Keratinocyte (primary cell): ENCODE results near the gene SMG7. TPM values are rescaled to one million over a fixed set of nuclear protein-coding genes. Genes with fewer than 3 reads are reported as not detected.

Source experiments
- DNase-seq: peaks from one replicate; pipeline ENCODE4 v3.0.0-alpha.2; 2011; ENCODE audit warnings: low read depth, missing footprints, low spot score
- FAIRE-seq: peaks from 2 replicates; lab custom pipeline; 2011; peaks lifted over from hg19 to GRCh38; lab: Jason Lieb, UNC
- H2AFZ ChIP-seq: 2 replicates; pipeline ENCODE4 v1.6.0; 2012; ENCODE audit warnings: low read length, control low read depth, inconsistent platforms; ENCODE audit not compliant: control insufficient read depth
- H3K27ac ChIP-seq: 2 replicates; pipeline ENCODE4 v1.5.1; 2011; ENCODE audit warnings: low read length; ENCODE audit not compliant: control insufficient read depth, insufficient read depth
- H3K27me3 ChIP-seq: 3 replicates; pipeline ENCODE4 v1.6.0; 2011; ENCODE audit warnings: low read length; ENCODE audit not compliant: control insufficient read depth, insufficient read depth; ENCODE audit errors: extremely low read depth
- H3K36me3 ChIP-seq, 2 experiments: 2 replicates in 1 of 2; 3 replicates in 1 of 2; pipeline ENCODE4 v1.5.1; 2011; ENCODE audit warnings: low read length in 2 of 2, mild to moderate bottlenecking in 1 of 2; ENCODE audit not compliant: control insufficient read depth in 2 of 2, insufficient read depth in 2 of 2; ENCODE audit errors: extremely low read depth in 1 of 2
- H3K4me1 ChIP-seq: 3 replicates; pipeline ENCODE4 v1.5.1; 2011; ENCODE audit warnings: low read length; ENCODE audit not compliant: control insufficient read depth, insufficient read depth; ENCODE audit errors: extremely low read depth
- H3K4me2 ChIP-seq: 3 replicates; pipeline ENCODE4 v1.6.0; 2011; ENCODE audit warnings: low read depth, low read length; ENCODE audit not compliant: control insufficient read depth, insufficient read depth; ENCODE audit errors: extremely low read depth
- H3K4me3 ChIP-seq, 3 experiments: fragments of 200-600 bp in 1 of 3; sonication (generic) in 1 of 3; 2 replicates in 2 of 3; 3 replicates in 1 of 3; pipeline ENCODE4 v1.5.1; 2011 to 2016; ENCODE audit warnings: low read length in 3 of 3, mild to moderate bottlenecking in 3 of 3, control low read depth in 2 of 3, inconsistent platforms in 1 of 3, low read depth in 1 of 3, mixed read lengths in 1 of 3, mixed run types in 1 of 3, moderate library complexity in 1 of 3; ENCODE audit not compliant: control insufficient read depth in 2 of 3, insufficient read depth in 2 of 3; ENCODE audit errors: extremely low read depth in 1 of 3
- H3K79me2 ChIP-seq: 2 replicates; pipeline ENCODE4 v1.6.0; 2012; ENCODE audit warnings: low read length; ENCODE audit not compliant: control insufficient read depth, insufficient read depth
- H3K9ac ChIP-seq: 3 replicates; pipeline ENCODE4 v1.6.0; 2011; ENCODE audit warnings: low read length; ENCODE audit not compliant: control insufficient read depth, insufficient read depth; ENCODE audit errors: extremely low read depth
- H3K9me1 ChIP-seq: 3 replicates; pipeline ENCODE4 v1.6.0; 2011; ENCODE audit warnings: low read length; ENCODE audit not compliant: control insufficient read depth, insufficient read depth; ENCODE audit errors: extremely low read depth
- H3K9me3 ChIP-seq: 2 replicates; pipeline ENCODE4 v1.5.1; 2012; ENCODE audit warnings: low read depth, low read length; ENCODE audit not compliant: control insufficient read depth
- H4K20me1 ChIP-seq: 3 replicates; pipeline ENCODE4 v1.6.0; 2011; ENCODE audit warnings: low read length; ENCODE audit not compliant: control insufficient read depth, insufficient read depth; ENCODE audit errors: extremely low read depth
- CTCF ChIP-seq, 3 experiments: IDR thresholded peaks in 1 of 3; conservative IDR thresholded peaks in 1 of 3; optimal IDR thresholded peaks in 1 of 3; 2 replicates in 2 of 3; 3 replicates in 1 of 3; pipeline versions ENCODE3 to v1.5.1; 2011; ENCODE audit warnings: low read length in 3 of 3, mild to moderate bottlenecking in 3 of 3, moderate library complexity in 2 of 3, control low read depth in 1 of 3, inconsistent platforms in 1 of 3; ENCODE audit not compliant: insufficient read depth in 2 of 3; ENCODE audit errors: extremely low read depth in 1 of 3
- EZH2 ChIP-seq: IDR thresholded peaks from one replicate; pipeline ENCODE4 v1.6.1; 2012; ENCODE audit warnings: inconsistent platforms, mild to moderate bottlenecking, low read length, moderate library complexity
- dilution Hi-C: fragments of 300-500 bp; cut with MboI; formaldehyde crosslinking; loops from one replicate; pipeline ENCODE4 v1.7.0; 2020; ENCODE audit warnings: low sequenced_read_pairs; ENCODE audit not compliant: extremely low pct_ligation_motif_present
- polyA plus RNA-seq, 5 experiments: library from polyadenylated mRNA; depleted of rRNA in 3 of 5; stranded (reverse) in 3 of 5; stranded (forward) in 1 of 5; unstranded in 1 of 5; fragments of >200 nt; gene quantifications; 1 replicate in 1 of 5; 2 replicates in 3 of 5; 3 replicates in 1 of 5; pipeline versions ENCODE4 v1.2.1 to v1.2.3, GENCODE V29; 2011 to 2012; ENCODE audit warnings: missing spikeins in 2 of 5, low read depth in 1 of 5, low replicate concordance in 1 of 5

SMG7 gene
- polyA plus RNA-seq, 1 donor (not counting 4 experiments of a cell fraction or from before 2014, with no cell fraction given): 38.2 TPM

- H2AFZ ChIP-seq: no peak overlapping the region
- no peaks in the 10 kb centered on the region for H3K9me1 ChIP-seq
- H3K36me3 ChIP-seq: no peaks in the 10 kb centered on the region
- H4K20me1 ChIP-seq: no peaks in the 10 kb centered on the region
- DNase-seq: no peak
- no peak overlapping the region for H3K4me2 ChIP-seq
- no peak overlapping the region for H3K9ac ChIP-seq
- no peak for FAIRE-seq
- H3K4me3 ChIP-seq: no peak overlapping the region
- no peaks in the 10 kb centered on the region for H3K79me2 ChIP-seq
- no peaks in the 10 kb centered on the region for H3K27me3 ChIP-seq
- no peak overlapping the region for H3K27ac ChIP-seq
- TF ChIP-seq EZH2 (no peak), CTCF (optimal IDR thresholded peaks at IDR 0.05 in 1 of 3, IDR thresholded peaks at IDR 0.05 in 1 of 3, conservative IDR thresholded peaks at IDR 0.05 in 1 of 3; ENCODE audit: extremely low read depth in 1 of 3, insufficient read depth in 2 of 3, low read length in 3 of 3) (no peak)
- no peaks in the 10 kb centered on the region for H3K9me3 ChIP-seq
- H3K4me1 ChIP-seq: peaks cover 44% of the 10 kb centered on the region
- dilution Hi-C loops: no loop called here
These were observed 8.7 kb upstream of the SMG7 start for GRCh38 chr1:183463566-183463965.

- Histone ChIP-seq H2AFZ (peak overlapping the region; percentile 63), H3K27ac (no peak overlapping the region), H3K36me3 (no peaks in the 10 kb centered on the region), H4K20me1 (no peaks in the 10 kb centered on the region), H3K27me3 (no peaks in the 10 kb centered on the region), H3K4me2 (no peak overlapping the region), H3K4me3 (no peak overlapping the region), H3K4me1 (peaks cover 35% of the 10 kb centered on the region), H3K9me3 (no peaks in the 10 kb centered on the region), H3K79me2 (no peaks in the 10 kb centered on the region), H3K9ac (no peak overlapping the region), H3K9me1 (no peaks in the 10 kb centered on the region)
- DNase-seq (no peak), FAIRE-seq (no peak)
- TF ChIP-seq CTCF (optimal IDR thresholded peaks at IDR 0.05 in 1 of 3, IDR thresholded peaks at IDR 0.05 in 1 of 3, conservative IDR thresholded peaks at IDR 0.05 in 1 of 3; ENCODE audit: extremely low read depth in 1 of 3, insufficient read depth in 2 of 3, low read length in 3 of 3) (no peak), EZH2 (no peak)
- dilution Hi-C loops: no loop called here
These were observed 5.5 kb upstream of the SMG7 start for GRCh38 chr1:183466781-183467180.
